GM19351 (cell line): ENCODE measurements around the gene CYP2F1.
"Not testable (repeated sequence)": the region's sequence is repeated elsewhere in the genome, so short reads cannot be mapped to it uniquely, and the experiment has no call there.

Experiments used
- ATAC-seq: cut with Tn5 transposase; IDR thresholded peaks from one replicate; pipeline ENCODE4 v1.9.1; 2021; ENCODE audit warnings: mild to moderate bottlenecking, moderate library complexity; ENCODE audit not compliant: unreplicated experiment

CYP2F1 gene

GRCh38 chr19:41126765-41127203 is 12.6 kb downstream of the CYP2F1 start:
- ATAC-seq = not testable (repeated sequence)

DNA sequence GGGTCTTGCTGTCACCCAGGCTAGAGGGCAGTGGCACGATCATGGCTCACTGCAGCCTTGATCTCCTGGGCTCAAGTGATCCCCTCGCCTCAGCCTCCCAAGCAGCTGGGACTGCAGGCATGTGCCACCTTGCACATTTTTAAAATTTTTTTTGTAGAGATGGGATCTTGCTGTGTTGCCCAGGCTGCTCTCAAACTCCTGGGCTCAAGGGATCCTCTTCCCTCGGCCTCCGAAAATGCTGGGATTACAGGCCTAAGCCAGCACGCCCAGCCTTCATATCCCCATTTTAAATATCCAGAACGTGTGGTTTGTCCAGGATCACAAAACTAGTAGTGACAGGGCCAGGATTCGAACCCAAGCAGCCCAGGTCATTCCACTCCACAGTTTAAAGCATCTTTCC is 13.1 kb downstream of the CYP2F1 start:
- ATAC-seq = not testable (repeated sequence)

GRCh38 chr19:41127801-41128300 is 13.6 kb downstream of the CYP2F1 start:
- not testable (repeated sequence) for ATAC-seq

DNA sequence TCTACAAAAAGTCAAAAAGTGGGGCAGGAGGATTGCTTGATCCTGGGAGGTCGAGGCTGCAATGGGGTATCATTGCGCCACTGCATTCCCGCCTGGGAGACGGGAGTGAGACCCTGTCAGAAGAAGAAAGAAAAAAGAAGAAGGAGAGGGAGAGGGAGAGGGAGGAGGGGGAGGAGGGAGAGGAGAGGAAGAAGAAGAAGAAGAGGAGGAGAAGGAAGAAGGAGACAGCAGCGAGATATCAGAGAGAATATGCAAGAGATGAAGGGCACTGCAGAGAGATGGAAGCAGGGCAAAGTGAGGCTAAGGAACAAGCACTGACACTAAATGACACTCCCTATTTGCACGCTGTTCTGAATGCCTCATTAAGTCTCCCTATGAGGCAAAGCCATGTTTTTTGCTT is 14.5 kb downstream of the CYP2F1 start:
- ATAC-seq = no peak

GRCh38 chr19:41131186-41131585 is 17.0 kb downstream of the CYP2F1 start:
- ATAC-seq = no peak

- ATAC-seq = no peak
Observed at GRCh38 chr19:41133260-41133659, 19.0 kb downstream of the CYP2F1 start.

DNA sequence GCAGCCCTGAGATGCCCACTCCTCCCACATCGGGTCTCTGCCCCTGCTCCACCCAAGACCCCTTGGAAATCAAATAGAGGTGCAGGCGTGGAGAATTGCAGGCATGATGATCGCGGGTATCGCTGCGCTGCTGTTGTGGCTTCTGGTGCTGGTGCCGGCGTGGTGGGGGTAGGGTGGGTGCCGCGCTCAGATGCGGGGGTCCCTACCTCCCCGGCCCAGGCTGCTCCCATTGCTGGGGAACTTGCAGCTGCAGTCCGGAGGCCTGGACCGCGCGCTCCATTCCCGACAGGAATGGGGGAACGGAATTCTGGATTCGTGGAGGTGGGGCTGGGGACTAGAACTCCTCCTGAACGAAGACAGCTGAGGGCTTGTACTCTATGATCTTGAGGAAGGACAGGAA is 20.4 kb downstream of the CYP2F1 start:
- no peak for ATAC-seq

DNA sequence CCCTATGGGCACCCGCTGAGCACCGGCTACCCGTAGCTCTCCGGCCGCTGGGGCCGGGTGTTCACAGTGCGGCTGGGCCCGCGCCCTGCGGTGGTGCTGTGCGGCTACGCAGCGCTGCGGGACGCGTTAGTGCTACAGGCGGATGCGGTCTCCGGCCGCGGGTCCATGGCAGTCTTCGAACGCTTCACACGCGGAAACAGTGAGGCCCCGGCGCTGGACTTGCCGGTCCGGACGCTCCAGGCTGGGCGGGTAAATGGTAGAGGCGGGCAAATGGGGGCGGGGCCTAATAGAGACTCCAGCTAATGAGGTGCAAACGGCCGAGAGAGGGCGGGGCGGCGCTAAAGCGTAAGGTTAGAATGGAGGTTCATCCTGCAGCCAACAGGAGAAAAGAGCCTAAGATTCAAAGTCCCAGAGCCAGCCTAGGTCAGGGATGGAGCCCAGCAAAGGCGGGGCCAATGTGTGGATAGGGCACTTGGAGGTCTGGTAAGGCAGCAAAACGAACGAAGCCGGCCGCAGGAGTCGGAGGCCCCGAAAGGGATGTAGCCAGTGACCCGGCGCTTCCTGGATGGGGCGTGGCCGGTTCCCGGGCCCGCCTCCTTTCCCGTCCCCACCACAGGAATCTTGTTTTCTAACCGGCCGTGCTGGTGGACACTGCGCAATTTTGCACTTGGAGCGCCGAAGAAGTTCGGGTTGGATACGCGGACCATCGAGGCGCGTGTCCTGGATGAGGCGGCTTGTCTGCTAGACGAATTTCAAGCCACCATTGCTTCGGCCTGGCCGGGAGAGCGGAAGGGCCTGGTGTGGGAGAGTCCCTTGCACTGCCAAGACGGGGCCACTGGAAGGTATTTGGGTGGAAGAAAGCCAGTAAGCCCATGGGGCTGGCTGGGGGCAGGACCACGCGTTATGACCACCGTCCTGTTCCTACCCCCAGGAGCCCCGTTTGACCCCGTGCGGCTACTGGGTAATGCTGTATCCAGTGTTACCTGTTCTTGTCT is 21.5 kb downstream of the CYP2F1 start:
- ATAC-seq = not testable (repeated sequence)

DNA sequence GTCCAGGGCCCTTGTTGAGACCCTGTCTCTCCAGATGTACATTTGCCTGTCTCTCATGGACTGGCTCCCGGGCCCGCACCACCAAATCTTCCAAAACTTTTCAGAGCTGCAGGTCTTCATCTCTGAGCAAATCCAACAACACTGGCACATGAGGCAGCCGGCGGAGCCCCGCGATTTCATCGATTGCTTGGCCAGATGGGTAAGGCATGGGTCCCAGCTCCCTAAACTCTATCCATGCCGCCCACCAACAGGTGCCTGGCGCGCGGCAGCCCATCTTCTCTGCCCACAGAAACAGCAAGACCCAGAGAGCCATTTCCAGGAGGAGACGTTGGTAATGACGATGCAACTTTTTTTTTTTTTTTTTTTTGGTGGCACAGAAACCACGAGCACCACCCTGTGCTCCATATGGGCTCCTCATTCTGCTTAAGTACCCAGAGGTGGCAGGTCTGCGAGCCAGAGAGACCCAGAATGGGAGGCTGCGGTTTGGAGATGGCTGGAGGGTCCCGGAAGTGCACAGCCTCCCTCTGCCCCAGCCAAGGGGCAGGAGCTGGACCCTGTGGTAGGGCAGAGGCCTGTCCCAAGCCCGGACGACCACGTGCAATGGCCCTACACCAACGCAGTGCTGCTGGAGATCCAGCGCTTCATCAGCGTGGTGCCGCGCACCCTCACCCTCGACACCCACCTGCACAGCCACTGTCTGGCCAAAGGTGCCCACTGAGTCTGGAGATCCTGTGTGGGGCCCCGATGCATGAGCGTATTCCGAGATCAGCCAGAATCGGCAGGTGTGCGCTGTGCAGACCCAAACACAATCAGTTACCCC is 22.6 kb downstream of the CYP2F1 start:
- no peak for ATAC-seq

GRCh38 chr19:41144403-41144802 is 30.2 kb downstream of the CYP2F1 start:
- ATAC-seq = no peak

GRCh38 chr19:41149831-41150230 is 35.6 kb downstream of the CYP2F1 start:
- no peak for ATAC-seq

- not testable (repeated sequence) for ATAC-seq
Observed at GRCh38 chr19:41150986-41151385, 36.8 kb downstream of the CYP2F1 start.

- ATAC-seq = no peak
Observed at GRCh38 chr19:41154060-41154459, 39.8 kb downstream of the CYP2F1 start.

- ATAC-seq = no peak
Observed at GRCh38 chr19:41156207-41156606, 42.0 kb downstream of the CYP2F1 start.

DNA sequence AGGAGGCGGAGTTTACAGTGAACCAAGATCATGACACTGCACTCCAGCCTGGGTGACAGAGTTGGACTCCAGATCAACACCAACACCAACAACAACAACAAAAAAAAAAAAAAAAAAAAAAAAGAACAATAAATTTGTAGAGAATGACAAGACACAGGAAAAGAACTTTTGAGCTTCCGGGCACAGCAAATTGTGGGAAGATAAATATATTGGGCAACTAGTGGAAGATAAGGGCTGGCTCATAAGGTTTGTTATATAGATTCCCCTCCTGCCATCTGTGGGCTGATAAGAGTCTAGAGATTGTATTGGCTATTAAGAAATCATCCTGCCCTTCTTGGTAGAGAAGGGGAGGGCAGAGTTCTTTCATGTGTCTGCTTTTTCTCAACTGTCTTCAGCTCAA is 45.6 kb downstream of the CYP2F1 start:
- no peak for ATAC-seq

- ATAC-seq = no peak
Observed at GRCh38 chr19:41161903-41162302, 47.7 kb downstream of the CYP2F1 start.

DNA sequence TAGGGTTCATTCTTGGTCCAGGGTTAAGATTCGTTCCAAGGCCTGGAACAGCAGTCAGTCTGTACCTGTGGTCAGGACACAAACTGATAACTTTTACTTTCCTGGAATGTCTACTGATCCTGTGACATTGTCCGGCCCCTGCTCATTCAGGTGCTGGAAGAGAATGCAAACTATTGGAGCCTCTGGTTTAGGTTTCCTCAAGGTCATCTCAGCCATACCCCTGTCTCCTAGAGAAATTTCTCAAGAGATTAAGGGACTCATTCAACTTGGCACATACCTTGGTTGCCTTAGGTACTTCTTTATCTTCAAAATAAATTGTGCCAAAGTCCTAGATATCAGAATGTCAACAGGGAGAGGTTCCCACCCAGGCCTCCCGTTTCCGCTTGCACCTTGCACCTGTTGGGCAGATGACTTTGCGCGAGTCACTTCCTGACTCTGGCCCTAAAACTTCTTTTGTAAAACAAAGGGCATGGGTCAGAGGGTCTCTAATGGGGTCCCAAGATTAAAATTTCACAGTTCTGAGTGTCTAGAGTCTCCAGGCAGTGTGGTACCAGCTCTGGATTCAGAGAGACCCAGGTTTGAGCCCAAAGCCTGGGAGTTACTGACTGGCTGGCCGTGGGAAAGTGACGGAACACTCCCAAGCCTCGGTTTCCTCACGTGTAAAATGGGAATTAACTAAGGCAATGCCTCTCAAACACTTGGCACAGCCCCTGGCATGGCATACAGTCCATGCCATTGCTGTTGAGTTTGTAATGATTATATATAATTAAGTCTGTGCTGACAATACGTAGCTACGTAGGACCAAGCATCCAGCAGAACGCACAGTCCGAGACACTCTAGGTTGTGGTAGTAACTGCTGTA is 52.9 kb downstream of the CYP2F1 start:
- ATAC-seq = no peak

DNA sequence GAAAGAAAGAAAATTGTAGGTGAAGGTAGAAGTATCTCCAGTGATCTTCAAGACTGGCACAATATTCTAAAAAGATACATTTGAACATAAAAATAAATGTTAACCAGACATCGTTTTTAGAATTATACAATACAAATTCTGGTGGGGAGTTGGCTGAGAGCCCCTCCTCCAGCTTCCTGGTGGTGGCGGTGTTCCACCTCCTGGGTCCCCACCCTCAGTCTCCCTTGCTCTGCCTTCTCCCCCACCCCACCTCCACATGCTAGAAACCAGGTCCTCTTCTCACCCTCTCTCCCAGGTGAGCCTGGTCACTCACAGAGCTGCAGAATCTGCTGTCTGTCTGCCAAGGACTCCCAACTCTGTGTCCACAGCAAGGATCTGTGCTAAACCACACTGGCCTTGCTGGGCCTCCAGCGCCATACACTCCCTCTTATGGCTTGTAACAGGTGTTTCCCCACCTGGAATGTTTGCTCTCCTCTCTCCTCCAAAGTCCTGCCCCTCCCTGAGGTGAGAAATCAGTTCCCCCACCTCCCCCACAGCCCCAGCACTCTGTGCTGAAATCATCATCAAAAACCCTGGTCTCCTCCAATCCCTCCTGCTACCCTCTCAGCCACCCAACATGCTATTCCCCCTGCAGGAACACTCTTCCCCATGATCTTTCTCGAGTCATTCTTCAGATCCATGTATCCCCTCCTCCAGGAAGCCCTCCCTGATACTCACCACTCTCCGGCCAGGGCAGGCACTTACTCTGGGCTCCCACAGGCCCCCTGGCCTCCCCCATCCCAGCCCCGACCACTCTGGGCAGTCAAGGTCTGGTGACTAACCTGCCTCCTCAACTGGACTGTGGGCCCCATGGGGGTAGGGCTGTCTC is 58.3 kb downstream of the CYP2F1 start:
- ATAC-seq = no peak

DNA sequence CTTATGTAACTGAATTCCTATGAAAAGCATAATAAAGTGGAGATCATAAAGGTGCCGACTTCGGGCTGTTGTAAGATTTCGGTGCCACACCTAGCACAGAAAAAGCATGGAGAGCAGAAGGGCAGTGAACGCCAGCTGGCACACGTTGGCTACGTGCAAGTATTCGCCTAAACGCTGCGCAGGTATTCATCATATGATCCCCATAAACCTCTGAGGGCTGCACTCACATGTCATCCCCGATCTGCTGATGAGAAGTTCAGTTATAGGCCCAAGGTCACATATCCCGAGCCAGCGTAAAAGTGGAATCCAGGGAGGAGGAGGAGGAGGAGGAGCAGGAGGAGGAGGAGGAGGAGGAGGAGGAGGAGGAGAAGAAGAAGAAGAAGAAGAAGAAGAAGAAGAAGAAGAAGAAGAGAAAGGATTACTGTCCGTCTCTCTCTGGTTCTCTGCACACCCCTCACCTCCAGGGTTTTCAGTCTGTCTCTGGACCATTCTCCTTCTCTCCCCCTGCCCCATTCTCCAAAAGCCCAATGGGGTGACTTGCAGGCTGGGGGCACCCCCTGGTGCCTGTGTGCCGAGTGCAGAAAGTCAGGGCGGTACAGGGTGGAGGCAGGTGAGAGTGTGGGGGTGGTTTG is 60.2 kb downstream of the CYP2F1 start:
- no peak for ATAC-seq
